Ishikawa (cell line): ENCODE data around the gene COA1.

Experiments used
- CEBPB ChIP-seq: IDR thresholded peaks from 2 replicates; pipeline ENCODE4 v1.6.1; 2012
- EP300 ChIP-seq: IDR thresholded peaks from 2 replicates; pipeline ENCODE4 v1.6.1; 2012; ENCODE audit warnings: borderline replicate concordance
- FOXM1 ChIP-seq: IDR thresholded peaks from 2 replicates; pipeline ENCODE4 v1.6.1; 2012; ENCODE audit warnings: low read depth, borderline replicate concordance
- MAX ChIP-seq: IDR thresholded peaks from 2 replicates; pipeline ENCODE4 v1.6.1; 2012

GRCh38 chr7:43697690-43698089 lies 31.6 kb downstream of the COA1 start:
- TF ChIP-seq EP300 (no peak), FOXM1 (no peak), CEBPB (no peak), MAX (no peak)
